GM12891 (cell line): ENCODE measurements around the gene RABL6.
"Not testable (repeated sequence)": the region's sequence is repeated elsewhere in the genome, so short reads cannot be mapped to it uniquely, and the experiment has no call there.

Experiments used
- DNase-seq: peaks from one replicate; pipeline ENCODE4 v3.0.0; 2011; ENCODE audit warnings: low spot score; ENCODE audit not compliant: insufficient read length
- FAIRE-seq: peaks from 2 replicates; lab custom pipeline; 2011; peaks lifted over from hg19 to GRCh38; lab: Jason Lieb, UNC
- PAX5 ChIP-seq: IDR thresholded peaks from 2 replicates; pipeline ENCODE4 v1.6.1; 2011; ENCODE audit warnings: low read length, moderate library complexity, mild to moderate bottlenecking; ENCODE audit not compliant: insufficient read depth, severe bottlenecking
- POLR2A ChIP-seq: IDR thresholded peaks from 2 replicates; pipeline ENCODE4 v1.6.1; 2011; ENCODE audit warnings: low read depth, low read length, control low read depth
- POLR2AphosphoS5 ChIP-seq: IDR thresholded peaks from 2 replicates; pipeline ENCODE4 v1.6.1; 2011; ENCODE audit warnings: low read depth, low read length, control low read depth
- POU2F2 ChIP-seq: IDR thresholded peaks from 2 replicates; pipeline ENCODE4 v1.6.1; 2011; ENCODE audit warnings: low read depth, mild to moderate bottlenecking, control low read depth, low read length, moderate library complexity
- SPI1 ChIP-seq: IDR thresholded peaks from 2 replicates; pipeline ENCODE4 v1.6.1; 2011; ENCODE audit warnings: low read depth, low read length, control low read depth
- TAF1 ChIP-seq: IDR thresholded peaks from 2 replicates; pipeline ENCODE4 v1.6.1; 2011; ENCODE audit warnings: low read depth, low read length, control low read depth

RABL6 gene

GRCh38 chr9:136831002-136831719 lies 23.4 kb downstream of the RABL6 start:
- TF ChIP-seq POU2F2 (no peak), PAX5 (no peak), POLR2AphosphoS5 (no peak), POLR2A (no peak), SPI1 (no peak), TAF1 (no peak)
- FAIRE-seq: no peak

GRCh38 chr9:136831720-136832104 lies 24.0 kb downstream of the RABL6 start:
- no peak for FAIRE-seq
- no peak for TF ChIP-seq POU2F2
- no peak for TF ChIP-seq POLR2A
- TF ChIP-seq PAX5: no peak
- TF ChIP-seq TAF1: no peak
- TF ChIP-seq POLR2AphosphoS5: no peak
- TF ChIP-seq SPI1: no peak
- DNase-seq: no peak

More at GRCh38 chr9:136831002-136831719, 23.4 kb downstream of the RABL6 start:
- no peak for DNase-seq

- TF ChIP-seq TAF1: no peak
- TF ChIP-seq POLR2A: no peak
- TF ChIP-seq POLR2AphosphoS5: no peak
- TF ChIP-seq PAX5: no peak
- TF ChIP-seq POU2F2: no peak
- TF ChIP-seq SPI1: no peak
- DNase-seq: no peak
- no peak for FAIRE-seq
Observed at GRCh38 chr9:136832581-136832980, 24.8 kb downstream of the RABL6 start.

- not testable (repeated sequence) for DNase-seq, FAIRE-seq
Observed at GRCh38 chr9:136833381-136834048, 25.8 kb downstream of the RABL6 start.

- TF ChIP-seq TAF1: no peak
- DNase-seq (no peak), FAIRE-seq (no peak)
Observed at GRCh38 chr9:136835162-136835931, 27.6 kb downstream of the RABL6 start.

- TF ChIP-seq POU2F2 (no peak), PAX5 (no peak), SPI1 (no peak)
- no peak for DNase-seq
- no peak for FAIRE-seq
Observed at GRCh38 chr9:136835932-136836904, 28.5 kb downstream of the RABL6 start.

GRCh38 chr9:136837146-136837855 lies 29.6 kb downstream of the RABL6 start:
- no peak for FAIRE-seq
- TF ChIP-seq POU2F2 (no peak), SPI1 (no peak), POLR2AphosphoS5 (no peak), TAF1 (no peak), POLR2A (no peak), PAX5 (no peak)
- DNase-seq: no peak

GRCh38 chr9:136837856-136838277 lies 30.1 kb downstream of the RABL6 start:
- not testable (repeated sequence) for DNase-seq, FAIRE-seq
